ENCODE results near the gene NALCN.

GRCh38 chr13:101390461-101390860 lies 25.8 kb downstream of the NALCN start:
- TF ChIP-seq CTCF (IDR thresholded peaks at IDR 0.05; ENCODE audit: poor library complexity) = no peak
- TF ChIP-seq EZH2 (IDR thresholded peaks at IDR 0.05; ENCODE audit: borderline replicate concordance) = no peak

Measured in hepatocyte (in vitro differentiated cells).